ENCODE data around the gene DTNBP1. TPM values are rescaled to one million over a fixed set of nuclear protein-coding genes. Genes with fewer than 3 reads are reported as not detected.

Gene DTNBP1
- polyA plus RNA-seq, 12 donors: 13.6 to 21.7 (median 17.4) TPM; not detected in 1

- DNase-seq: no peak
Observed at GRCh38 chr6:15535495-15536197, 127.2 kb downstream of the DTNBP1 start.

- DNase-seq: no peak
Observed at GRCh38 chr6:15534974-15535373, 127.9 kb downstream of the DTNBP1 start.

- DNase-seq: no peak
Observed at GRCh38 chr6:15533379-15534026, 129.3 kb downstream of the DTNBP1 start.

GRCh38 chr6:15531973-15532372 is 130.9 kb downstream of the DTNBP1 start:
- DNase-seq: no peak

GRCh38 chr6:15530411-15530810 is 132.4 kb downstream of the DTNBP1 start:
- no peak for DNase-seq

GRCh38 chr6:15528870-15529269 is 134.0 kb downstream of the DTNBP1 start:
- no peak for DNase-seq

- no peak for DNase-seq
Observed at GRCh38 chr6:15527838-15528617, 134.8 kb downstream of the DTNBP1 start.

- no peak for DNase-seq
Observed at GRCh38 chr6:15526212-15526701, 136.6 kb downstream of the DTNBP1 start.

GRCh38 chr6:15524861-15525401 is 137.9 kb downstream of the DTNBP1 start:
- DNase-seq: no peak

GRCh38 chr6:15523679-15524630 is 138.9 kb downstream of the DTNBP1 start:
- DNase-seq: no peak

GRCh38 chr6:15522856-15523529 is 139.8 kb downstream of the DTNBP1 start:
- DNase-seq: no peak

- peak; percentile 27 for DNase-seq
Observed at GRCh38 chr6:15522427-15522826, 140.4 kb downstream of the DTNBP1 start.

- no peak for DNase-seq
Observed at GRCh38 chr6:15522026-15522425, 140.8 kb downstream of the DTNBP1 start.

GRCh38 chr6:15521582-15521981 is 141.2 kb downstream of the DTNBP1 start:
- DNase-seq: no peak

GRCh38 chr6:15520626-15521203 is 142.1 kb downstream of the DTNBP1 start:
- DNase-seq: no peak

- DNase-seq: no peak
Observed at GRCh38 chr6:15519681-15520080, 143.1 kb downstream of the DTNBP1 start.

- DNase-seq: no peak
Observed at GRCh38 chr6:15518878-15519277, 143.9 kb downstream of the DTNBP1 start.

GRCh38 chr6:15518057-15518456 is 144.8 kb downstream of the DTNBP1 start:
- no peak for DNase-seq

GRCh38 chr6:15517600-15517999 is 145.2 kb downstream of the DTNBP1 start:
- DNase-seq: no peak

- no peak for DNase-seq
Observed at GRCh38 chr6:15516923-15517560, 145.8 kb downstream of the DTNBP1 start.

All from muscle of arm (tissue), 12 donors.